Hematopoietic multipotent progenitor cell treated with erythropoietin and hydrocortisone succinate and interleukin-3 and kit ligand, for 6 days (in vitro differentiated cells): ENCODE data around the gene TRNP1.

ENCODE experiments used
- DNase-seq: peaks from one replicate; pipeline ENCODE4 v3.0.0-alpha.2; 2015

TRNP1 gene

DNA sequence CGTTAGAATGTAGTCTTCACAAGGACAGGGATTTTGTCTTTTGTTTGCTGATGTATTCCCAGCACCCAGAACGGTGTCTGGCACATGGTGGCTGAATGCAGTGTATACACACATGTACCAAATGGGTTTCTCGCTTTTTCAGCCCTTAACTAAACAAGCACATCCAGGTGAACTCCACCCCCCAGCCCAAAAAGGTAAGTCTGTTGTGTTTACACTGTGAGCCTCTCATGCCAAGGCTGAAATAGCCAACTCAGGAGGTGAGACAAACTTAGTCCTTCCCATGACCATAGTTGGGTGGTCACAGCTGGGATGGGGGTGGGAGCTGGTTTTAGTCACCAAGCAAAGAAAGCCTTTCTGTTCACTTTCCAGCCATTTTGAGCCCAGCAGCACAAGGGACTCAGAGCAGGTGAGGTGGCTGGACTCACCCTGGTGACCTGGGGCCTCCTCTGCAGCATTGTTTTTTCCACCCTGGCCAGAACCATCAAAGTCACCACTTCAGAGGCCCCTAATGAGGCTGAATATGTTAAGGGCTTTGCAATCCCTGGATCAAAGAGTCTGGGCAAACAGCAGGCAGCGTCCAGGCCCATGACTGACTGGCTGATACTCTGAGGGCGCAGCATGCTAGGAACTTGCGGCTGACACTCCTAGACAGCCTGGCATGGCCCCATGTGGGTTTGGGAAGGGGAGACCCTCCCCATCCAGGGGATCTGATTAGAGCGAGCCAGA, 10.4 kb downstream of the TRNP1 start:
- no peak for DNase-seq

DNA sequence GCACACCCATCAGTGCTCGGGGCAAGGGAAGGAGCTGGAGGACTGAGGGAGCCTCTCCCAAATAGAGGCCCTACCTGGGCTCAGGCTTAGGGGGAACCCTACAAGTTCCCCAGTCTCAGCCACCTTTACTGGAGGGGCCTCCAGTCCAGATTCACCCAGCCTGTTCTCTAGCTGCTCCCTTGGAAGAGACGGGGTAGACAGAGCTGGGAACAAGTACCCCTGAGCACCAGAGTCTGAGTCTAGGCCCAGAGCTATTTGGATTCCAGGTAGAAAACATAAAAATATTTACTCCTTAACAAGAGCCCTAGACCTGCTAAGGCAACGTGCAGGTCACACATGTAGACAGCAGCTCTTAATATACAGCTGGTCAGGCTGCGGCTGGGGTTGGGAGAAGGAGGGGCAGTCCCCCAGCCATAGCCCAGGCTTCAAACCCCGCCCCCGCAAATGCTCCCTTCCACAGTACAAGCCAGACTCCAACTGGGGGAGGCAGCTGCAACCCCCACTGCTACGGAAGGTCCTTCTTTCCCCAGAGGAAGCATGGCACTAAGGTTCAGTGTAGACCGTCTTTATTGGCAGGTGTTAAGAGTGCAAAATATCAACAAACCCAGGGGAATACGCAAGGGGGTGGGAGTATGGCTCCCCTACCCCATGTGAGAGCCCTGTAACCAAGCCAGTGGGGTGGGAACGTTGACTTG, 11.1 kb downstream of the TRNP1 start:
- DNase-seq, result no peak

DNA sequence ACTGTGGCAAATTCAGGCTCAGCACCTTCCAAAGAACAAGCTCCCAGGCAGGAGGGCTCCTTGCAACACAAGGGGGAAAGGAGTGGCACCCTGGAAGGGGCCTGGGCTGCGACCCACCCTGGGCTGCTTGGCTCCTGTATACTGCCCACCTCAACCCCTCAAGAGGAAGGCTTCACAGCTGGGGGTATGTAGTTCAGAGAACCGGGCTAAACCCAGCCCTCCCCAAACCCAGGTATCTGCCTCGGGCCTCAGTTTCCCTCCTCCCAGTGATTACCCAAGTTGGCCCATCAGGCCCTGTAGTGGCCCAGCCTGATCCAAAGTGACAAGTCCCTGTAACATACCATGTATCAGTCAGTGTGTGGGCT, 11.7 kb downstream of the TRNP1 start:
- no peak for DNase-seq

DNA sequence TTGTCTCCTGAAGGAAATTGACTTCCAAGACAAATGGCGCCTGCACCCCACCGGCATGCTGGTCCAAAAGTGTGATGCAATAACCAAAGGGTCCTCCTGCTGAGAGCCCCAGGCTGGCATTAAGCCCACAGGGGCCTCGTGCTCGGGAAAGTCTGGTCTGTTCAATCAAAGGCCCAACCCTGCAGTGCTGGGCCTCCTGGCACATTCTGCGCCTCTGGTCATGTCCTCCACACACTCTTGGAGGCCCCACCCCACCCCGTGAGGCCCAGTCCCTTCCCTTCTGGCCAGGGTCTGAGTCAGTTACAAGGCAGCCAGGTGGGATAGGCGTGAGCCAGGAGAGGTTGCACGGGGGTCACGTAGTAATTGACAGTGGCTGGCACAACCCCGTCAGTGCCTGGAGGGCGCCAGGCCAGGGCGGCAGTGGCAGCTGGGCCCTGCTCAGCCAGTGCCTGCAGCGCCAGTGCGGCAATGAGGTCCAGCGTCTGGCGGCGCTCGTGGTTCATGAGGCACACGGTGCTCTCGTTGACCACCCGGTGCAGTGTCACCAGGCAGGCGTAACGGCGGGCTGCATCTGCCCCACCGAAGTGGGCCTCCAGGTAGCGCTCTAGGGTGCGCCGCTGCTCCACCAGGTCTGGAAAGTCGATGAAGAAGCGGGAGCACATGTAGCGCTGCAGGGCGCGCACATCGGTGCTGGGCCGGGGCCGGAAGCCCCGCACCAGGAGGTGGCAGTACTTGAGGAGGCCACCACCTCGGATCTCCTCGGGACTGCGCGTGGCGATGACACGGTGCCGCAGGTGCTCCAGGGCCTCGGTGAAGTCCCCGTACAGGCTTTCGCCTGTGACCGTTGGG, 12.4 kb downstream of the TRNP1 start:
- no peak for DNase-seq

DNA sequence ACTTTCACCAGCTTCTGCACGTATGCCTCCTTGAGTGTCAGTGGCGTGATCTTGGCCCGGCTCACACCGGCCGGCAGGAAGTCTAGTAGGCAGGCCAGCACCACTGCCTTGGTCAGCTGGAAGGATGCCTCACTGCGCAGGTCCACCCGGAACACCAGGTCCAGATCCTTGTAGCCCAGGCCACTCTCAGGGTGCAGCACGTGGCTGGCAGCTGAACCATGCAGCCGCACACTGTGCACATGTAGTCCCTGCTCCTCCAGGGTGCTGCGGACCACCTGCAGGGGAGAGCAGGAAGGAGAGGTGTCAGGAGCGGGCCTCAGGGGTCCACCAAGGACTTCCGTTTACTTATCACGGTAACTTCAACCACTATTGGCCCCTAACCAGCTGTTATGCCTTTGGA, 13.2 kb downstream of the TRNP1 start:
- DNase-seq, result no peak

DNA sequence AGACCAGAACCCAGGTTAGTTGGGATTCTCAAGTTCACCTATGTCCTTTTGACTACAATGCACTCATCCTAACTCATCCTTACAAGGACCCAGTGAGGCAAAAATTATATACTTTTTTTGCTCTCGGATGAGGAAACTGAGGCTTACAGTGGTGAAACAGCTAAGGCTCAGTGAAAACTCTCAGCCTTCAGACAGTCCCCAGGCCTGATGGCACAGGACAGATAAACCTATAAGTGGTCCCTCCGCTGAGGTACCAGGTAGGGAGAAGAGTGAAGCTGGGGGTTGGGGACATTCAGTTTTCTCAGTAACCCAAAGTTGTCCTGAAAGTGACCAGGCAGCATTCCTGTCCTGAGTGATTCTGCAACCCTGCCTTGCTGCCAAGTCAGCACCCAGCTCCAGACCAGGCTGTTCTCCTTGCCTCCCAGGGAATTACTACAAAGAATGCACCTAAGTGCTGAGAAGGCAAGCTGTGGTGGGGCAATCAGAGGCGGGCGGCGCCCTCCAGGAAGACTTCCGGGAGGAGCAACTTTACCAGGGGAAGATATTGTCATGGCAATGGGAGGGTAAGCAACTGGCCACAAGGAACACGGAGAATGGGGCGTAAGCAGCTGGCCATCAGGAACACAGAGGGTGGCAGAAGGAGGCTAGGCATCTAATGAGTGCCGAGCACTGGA, 14.6 kb downstream of the TRNP1 start:
- no peak for DNase-seq

DNA sequence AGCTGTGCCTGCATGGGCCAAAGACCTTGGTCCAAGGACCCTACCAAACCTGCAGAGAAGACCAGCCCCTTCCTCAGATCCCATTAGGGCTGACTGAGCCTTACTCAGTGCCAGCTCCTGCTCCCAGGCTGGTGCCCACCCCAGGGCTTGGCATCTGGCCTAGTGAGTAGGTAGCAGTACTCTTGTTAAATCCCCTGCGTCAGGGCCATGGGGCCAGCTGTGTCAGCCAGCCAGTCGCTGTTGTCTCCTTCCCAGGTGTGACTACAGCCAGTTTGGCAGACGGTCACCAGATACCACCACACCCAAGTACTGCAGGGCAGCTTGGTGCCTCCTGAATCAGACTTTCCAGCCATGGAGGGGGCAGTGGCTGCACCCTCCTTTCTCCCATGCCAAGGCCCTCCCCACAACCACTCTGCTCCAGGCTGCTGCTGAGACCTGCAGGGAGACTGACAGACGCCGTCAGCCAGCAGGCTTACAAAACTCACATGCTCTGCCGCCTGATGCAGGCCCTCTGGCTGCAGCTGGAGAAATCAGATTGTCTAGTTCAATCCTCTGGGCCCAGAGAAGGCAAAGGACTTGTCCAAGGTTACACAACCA, 16.2 kb downstream of the TRNP1 start:
- no peak for DNase-seq

DNA sequence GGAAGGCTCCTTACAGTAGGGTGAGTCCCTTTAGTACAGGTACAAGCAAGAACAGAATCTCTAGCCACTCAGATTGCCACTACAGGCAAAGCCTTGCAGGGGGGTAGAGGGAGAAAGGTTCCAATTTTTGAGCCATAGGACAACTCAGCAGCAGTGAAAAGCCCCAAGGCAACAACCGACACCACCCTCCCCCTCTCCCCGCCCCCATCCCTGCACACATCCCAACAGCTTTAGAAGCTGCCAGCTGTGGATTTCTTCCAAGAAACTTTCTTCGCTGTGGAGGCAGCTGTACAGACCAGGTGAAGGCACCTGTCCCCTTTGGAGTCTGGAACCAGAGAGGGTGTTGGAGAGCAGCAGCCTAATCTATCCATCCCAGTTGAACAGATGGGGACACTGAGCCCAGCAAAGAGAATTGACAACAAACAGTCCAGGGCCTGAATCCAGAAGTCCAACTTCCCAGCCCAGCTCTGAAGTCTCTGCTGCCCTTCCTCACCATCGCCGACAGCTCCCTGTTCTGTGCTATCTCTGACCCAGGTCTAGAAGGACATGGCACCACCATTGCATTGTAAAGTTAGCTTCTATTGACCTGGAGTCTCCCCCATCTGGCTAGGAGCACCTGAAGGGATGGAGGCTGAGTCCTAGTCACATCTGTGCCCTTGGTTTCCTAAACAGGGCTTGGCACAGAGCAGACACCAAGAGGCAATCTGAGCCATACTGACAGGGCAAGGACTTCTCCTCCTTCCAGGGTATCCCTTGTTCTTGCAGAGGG, 16.9 kb downstream of the TRNP1 start:
- no peak for DNase-seq

DNA sequence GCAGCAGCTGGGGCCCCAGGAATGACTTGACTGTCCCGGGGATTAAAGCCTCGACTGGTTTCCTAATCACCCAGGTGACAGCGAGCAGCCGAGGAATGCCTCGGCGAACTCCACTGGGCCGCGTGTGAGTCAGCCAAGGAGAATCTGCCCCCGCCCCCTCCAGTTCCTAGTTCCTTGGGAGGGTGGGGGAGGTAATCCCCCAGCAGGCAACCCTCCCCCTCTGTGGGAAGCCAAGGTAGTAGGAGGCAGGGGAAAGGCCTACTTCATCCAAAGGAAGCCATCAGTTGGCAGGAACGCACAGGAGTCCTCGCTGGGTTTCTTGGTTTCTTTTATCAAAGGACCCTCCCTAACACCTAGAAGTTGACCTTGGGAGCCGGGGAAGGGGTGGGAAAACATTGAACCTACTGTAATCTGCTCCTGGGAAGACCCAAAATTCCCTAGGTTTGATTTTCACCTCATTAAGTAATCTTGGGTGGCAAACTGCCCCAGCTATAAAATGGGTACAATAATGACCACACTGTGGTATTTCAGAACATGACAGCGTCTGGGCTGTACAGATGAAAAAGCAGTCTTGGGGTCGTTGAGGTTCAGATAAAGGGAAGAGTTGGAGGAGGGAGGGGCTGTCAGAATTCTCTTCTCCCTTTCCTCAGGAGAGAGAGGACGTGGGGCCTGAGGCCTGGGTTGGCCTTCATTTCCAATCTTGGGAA, 17.7 kb downstream of the TRNP1 start:
- no peak for DNase-seq

DNA sequence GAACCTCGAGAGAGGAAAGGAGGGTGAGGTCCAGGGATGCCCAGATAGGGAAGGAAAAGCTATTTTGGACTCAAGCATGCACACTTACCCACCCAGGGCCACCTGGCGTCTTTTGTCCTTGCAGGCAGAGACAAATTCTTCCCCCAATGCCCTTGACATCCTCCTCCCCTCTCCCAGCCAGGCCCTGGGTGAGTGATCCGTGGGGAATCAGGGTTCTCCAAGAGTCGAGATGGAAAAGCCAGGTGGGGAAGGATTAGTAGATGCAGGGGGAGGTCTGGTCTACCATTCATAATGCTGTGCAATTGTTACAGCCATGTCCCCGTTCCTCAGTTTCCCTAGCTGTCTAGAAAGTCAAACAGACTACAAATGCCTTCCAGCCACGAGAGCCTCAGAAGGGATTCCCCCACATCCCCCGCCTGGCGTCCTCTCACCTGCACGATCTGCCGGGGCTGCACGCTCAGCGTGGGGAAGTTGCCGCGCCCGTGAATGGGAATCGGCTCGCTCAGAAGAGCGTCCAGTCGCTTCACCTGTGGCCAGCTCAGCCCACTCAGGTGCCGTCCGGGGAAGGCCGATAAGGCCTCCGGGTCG, 18.6 kb downstream of the TRNP1 start:
- DNase-seq, result no peak

DNA sequence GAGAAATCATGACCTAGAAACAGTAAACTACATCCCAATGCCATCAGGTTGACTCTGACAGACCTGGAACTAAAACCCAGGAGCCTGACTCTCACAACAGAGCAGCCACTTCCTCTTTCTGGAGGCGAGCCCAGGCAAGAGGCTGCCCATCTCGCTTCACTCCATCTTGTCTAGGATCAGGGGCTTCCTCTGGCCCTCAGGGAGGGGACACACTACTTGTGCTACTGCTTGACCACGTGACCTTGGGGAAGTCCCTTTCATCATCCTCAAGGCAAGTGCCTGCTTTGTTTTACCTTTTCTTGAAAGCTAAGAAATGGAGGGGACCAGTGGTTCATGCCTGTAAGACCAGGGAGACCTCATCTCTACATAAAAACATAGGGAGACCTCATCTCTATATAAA, 21.8 kb downstream of the TRNP1 start:
- peak; percentile 55 for DNase-seq

DNA sequence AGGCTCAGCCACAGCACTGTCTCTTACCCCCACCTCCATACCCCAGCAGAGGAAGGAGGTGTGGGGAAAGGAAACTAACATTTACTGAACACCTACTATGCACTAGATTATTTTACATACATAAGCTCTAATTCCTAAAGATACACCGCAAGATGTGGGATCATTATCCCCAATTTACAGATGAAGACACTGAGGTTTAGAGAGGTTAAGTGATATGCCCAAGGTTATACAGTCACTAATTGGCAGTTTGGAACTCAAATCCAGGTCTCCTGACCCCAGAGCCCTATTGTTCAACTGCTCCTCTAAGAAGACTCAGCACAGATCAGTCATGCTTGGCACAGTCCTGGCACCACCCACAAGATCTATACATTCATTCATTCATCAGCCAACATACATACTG, 22.9 kb downstream of the TRNP1 start:
- DNase-seq, result no peak

DNA sequence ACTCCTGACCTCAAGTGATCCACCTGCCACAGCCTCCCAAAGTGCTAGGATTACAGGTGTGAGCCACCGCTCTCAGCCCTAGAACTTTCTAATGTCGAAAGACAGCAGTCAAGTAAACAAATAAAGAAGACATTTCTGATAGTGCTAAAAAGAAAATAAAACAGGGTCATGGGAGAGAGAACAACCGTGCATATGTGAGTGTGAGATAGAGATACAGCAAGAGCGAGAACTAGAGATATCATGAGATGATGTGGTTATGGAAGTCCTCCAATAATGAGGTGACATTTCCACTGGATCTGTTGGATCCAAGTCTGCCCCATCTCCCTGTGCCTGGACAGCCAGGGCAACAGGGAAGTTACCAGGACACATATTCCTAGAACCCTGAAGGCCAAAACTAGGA, 23.7 kb downstream of the TRNP1 start:
- DNase-seq, result peak; percentile 71

DNA sequence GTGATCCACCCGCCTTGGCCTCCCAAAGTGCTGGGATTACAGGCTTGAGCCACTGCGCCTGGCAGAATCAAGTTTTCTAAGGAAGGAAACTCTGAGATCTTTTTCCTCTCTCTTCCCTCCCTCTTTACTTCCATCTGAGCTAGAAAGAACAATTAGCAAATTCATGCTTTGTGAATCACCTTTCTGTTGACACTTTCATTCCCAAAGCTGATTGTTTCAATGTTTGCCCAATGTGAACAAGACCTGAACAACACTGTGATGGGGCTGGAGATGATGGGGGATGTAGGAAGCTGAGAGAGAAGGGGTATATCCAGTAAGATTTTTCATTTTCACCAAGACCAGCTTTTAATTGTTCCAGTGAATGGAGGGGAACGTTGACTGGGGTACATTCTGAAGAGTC, 24.8 kb downstream of the TRNP1 start:
- DNase-seq, result no peak

DNA sequence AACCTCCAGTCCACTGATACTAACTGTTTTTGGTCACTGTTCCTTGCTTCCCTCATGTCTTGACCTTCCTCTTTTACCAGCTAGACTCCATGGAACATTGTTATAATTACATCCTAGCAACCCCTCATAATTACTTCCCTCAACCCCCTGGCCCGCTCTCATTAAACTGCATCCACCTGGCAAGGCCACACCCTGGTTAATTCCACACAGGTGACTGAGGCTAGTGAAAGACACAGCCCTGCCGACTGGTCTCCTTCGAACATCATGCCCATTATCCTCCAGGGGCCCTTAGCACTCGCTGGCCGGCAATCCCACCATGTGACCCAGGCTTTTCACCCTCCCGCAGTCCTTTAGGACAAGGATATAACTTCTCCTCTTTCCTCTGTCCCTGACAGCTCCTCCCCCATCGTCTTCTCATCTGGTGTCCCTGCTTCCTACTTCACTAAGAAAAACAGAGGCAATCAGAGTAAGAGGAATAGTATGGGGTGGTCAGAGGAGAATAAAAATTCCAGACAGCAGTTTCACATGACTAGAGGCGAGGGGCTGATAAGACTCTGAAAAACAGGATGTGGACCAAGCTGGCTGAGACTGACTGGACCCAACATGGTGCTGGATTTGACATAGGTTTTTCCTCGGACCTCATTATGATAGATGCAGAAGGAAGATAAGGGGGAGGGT, 28.0 kb downstream of the TRNP1 start:
- no peak for DNase-seq

DNA sequence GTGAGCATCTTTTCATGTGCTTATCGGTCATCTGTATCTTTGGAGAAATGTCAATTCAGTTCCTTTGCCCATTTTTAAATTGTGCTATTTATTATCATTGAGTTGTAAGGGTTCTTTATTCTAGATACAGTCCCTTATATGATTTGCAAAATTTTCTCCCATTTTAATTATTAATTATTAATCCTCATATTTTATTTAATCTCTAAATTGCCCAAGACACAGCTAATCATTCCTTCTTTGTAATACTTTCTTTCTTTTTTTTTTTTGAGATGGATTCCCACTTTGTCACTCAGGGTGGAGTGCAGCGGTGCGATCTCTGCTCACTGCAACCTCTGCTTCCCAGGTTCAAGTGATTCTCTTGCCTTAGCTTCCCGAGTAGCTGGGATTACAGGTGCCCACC, 32.2 kb downstream of the TRNP1 start:
- no peak for DNase-seq

DNA sequence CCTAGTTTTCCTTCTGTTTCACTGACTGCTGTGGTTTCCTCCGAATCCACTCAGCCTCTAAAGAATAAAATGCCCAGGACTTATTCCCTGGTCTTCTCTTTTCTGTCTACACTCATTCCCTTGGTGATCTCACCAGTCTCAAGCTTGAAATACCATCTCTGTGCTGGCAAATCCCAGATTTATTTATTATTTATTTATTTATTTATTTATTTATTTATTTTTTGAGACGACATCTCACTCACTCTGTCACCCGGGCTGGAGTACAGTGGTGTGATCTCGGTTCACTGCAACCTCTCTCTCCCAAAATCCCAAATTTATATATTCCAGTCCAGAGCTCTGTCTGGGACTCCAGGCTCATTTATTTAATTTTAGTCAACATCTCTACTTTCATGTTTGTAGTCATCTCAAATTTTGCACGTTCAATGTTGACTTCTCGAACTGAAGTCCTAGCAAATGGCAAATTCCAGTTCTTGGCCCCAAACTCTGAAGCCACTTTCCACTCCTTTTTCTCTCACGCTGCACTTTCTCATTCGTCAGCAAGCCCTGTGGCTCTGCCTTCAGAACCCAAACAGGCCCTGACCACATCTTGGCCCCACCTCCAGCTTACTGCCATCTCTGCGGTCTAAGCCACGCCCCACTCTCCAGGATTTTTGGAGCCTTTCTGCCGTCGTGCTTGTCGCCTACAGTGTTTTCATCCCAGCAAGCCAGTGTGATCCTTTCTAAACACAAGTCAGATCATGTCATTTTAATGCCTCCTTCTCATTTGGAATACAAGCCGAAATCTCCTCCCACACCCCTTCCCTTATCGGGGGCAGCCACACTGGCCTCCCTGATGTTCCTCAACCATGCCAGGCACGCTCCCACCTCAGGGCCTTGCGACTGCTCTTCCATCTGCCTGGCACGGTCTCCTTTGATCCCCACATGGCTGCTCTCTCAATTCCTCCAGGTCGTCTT, 33.4 kb downstream of the TRNP1 start:
- peak; percentile 43 for DNase-seq

DNA sequence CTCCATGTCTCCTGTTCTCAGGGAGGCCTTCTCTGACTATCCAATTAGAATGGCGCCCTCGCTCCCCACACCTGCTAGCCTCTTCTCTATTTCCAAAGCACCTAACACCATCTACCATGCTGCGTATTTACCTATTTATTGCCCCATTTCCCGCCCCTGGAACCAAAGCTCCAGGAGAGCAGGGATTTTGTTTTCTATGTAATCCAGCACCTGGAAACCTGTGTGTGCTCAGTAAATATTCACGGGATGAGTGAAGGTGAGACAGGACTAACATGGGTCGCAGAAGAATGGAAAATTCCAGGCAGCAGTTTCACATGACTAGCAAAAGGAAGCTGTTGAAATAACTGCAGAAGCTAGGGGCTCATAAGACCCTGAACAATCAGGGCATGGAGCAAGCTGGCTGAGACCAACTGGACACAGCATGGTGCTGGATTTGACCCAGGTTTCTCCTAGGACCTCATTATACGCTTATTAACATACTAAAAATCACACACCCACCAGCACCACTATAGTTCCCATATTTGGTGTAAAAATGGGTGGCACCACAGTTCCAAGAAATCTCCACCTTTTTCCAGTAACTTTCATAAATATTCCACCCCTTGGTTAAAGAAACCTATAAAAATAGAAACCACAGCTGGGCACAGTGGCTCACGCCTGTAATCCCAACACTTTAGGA, 34.2 kb downstream of the TRNP1 start:
- DNase-seq, result peak; percentile 67

DNA sequence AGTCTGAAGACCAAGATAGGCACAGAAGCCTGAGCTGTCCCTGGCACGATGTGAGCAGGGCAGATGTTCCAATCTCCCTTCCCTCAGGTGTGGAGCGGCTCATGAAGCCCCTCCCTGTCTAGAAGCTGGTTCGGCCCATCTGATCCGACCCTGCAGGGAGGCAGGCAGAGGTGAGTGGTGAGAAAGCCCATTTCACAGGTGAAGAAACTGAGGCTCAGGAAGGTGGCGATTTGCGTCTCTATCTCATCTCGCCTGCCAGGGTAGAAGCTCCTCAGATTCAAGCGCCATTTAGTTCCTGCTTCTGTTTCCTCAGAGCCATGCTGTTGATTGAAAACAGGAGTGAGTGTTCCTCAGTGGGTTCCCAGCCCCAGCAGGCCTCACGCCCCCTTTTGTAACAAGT, 36.0 kb downstream of the TRNP1 start:
- no peak for DNase-seq
